Kidney capillary endothelial cell (primary cell): ENCODE measurements around the gene MARK3.
"Not testable (repeated sequence)": the region's sequence is repeated elsewhere in the genome, so short reads cannot be mapped to it uniquely, and the experiment has no call there.

Experiments
- DNase-seq: peaks from one replicate; pipeline ENCODE4 v3.0.0-alpha.2; 2018; ENCODE audit warnings: low spot score

The MARK3 gene

DNA sequence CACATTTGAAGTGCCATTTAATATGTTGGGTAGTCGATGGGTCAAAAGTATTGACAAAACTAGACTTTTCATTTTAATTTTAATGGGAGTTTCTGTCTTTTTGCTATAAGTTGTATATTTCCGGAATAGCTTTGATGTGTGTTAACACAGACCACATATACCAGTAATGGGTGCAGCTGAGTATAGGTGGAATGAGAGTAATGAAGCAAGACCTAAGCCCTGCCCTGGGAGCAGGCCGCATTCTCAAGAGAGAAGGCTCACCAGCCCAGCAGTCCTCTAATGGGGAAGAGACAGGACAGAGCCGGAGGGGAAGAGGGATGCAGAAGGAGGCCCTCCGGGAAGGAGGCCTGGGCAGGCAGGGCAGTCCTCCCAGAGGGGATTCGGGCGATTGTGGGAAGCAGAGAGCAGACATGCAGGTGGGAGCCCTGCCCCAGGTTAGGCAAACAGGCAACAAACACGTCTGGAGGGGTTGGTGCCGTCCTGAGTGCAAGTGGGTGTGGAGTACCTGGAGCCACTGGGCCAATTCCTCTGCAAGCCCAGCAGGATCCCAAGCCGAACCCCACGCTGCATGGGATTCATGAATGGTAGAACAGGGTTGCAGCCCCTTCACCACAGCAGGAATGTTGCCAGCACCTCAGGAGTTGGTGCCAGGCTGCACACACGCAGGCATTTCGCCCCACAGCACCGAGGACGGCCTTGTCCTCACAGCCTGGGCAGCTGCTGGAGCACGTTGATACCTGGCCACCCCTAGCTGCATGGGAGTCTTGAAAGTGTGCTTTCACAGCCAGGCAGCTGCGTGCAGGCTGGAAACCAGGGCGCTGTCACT, 129.6 kb downstream of the MARK3 start:
- no peak for DNase-seq

DNA sequence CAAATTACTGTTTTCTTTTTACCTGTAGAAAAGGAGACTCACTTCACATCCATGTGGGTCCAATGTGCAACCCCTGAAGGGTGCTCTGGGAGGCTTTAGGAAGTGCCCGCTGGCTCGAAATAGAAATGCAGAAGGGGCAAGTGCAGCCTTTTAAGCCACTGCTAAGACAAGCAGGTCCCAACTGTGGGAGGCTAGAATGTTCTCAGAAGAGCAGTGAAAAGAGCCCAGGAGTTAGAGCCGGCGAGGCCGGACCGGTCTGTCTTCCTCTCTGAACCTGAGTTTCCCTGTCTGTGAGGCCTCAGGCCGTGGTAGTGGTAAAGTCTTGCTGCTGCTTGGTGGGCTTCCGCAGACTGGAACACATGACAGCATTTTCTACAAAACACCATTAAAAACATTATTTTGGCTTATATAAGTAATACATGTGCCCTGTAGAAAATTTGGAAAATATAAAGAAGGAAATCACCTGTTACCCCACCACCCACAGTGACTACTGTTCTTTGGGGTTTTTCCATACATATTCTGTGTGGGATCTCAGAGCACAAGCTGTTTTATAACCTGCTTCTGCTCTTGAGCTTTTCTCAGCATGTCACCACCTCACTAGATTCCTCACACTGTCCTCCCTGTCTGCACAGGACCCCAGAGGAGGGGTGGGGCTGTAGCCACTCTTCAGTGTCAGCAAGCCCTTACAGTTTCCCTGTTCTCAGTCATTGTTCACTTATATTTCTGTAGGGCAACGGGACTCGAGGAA, 131.4 kb downstream of the MARK3 start:
- no peak for DNase-seq

DNA sequence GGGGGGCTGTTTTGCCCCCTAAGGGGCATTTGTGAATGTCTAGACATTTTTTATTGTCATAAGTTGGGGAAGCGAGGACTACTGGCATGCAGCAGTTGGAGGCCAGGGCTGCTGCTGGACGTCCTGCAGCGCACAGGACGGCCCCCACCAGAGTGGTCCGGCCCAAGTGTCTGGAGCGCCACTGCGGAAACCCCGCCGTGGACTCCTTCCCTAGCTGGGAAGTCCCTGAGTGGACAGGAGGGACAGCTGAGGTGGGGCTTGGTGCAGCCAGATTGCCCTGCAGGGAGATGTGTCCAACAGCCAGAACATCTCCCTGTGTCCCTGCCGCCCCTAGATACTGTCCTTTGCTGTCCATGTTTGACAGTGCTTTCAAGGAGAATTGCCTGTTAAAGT, 132.0 kb downstream of the MARK3 start:
- DNase-seq, result no peak

DNA sequence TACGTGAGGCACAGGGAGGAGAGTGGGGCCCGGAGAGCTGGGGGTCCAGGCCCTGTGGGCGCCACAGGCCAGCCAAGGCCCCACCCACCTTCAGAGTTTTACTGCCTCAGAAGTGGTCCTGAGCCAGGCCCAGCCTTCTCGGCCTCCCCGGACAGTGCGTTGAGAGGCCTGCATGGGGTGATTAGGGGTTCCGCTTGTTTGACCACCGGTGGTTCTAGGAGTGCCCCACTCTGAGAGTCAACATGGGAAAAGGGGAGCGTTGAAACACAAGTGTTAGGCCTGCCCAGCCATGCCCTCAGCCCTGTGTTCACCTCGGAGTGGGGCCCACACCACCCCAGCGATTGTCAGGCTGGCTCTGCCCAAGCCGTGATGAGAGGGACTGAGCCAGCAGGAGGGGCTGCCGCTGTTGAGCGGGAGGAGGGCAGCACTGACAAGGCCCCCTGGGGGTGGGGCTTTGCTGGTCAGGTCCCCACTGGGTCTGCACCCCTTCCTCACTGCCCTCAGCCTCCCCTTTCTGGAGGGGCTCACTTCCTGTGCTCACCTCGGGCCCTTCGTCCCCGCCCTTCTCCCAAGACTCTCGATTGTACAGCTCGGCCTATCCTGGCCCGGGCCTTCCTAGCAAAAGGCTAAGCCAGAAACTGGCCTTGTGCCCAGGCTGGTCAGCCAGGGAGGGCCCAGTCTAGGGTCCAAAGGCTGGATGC, 132.7 kb downstream of the MARK3 start:
- no peak for DNase-seq

DNA sequence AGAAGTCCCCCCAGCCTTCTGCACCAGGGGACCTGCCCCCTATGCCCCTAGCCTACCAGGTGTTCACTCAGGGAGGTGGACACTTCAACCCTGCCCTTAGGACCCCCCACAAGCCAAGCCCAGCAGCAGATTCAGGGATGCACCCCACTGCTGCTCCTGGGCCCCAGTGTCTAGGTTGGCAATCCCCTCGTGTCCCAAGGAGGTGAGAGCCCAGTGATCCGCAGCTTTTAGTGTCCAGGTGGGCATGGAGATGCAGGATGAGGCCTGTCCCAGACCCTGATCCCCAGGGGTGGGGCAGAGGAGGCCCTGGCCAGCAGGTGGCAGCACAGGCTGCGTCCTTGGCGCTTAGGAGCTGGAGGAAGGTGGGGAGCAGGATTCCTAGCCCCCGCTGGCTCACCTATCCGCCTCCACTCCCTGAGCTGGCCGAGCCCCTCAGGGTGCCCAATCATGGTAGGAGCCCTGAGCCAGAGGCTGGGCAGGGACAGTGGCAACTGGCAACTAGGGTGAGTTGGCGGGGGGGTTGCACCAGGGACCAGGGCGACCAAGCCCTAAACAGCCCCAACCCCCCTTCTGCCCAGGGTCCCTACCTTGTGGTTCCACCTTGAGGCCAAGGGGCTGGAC, 133.3 kb downstream of the MARK3 start:
- no peak for DNase-seq

DNA sequence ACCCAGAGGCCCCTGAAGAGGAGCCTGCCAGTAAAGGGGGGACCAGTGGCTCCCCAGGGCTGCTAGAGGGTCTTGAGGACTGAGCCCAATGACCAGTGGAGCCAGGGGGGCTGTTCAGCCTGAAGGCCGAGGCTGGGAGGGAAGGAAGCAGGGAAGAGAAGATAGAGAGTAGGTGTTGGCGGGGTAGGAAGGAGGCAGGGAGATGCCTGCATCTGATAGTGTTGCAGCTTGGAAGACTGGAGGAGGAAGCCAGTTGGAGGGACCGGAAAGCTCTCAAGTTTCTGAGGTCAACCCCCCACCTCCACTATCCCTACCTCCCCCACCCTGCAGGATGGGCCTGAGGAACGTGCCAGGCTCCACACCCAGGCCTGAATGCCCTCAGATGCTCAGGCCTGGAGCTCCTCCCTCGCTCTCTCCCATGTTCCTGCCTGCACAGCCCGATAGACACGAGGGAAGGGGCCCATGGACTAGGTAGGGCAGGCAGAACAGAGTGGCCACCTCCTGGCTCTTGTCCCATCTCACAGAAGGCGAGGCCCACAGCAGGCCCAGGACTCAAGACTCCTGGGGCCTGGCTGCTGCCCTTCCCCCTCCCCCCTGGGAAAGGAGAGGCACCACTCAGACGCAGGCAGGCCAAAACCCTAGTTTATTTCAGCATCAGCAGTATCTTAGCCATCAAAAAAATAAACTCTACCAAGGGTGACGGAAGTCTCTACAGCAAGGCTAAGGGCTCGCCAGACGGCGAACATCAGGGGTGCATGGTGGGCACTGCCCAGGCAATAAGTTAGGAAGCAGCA, 134.0 kb downstream of the MARK3 start:
- no peak for DNase-seq

DNA sequence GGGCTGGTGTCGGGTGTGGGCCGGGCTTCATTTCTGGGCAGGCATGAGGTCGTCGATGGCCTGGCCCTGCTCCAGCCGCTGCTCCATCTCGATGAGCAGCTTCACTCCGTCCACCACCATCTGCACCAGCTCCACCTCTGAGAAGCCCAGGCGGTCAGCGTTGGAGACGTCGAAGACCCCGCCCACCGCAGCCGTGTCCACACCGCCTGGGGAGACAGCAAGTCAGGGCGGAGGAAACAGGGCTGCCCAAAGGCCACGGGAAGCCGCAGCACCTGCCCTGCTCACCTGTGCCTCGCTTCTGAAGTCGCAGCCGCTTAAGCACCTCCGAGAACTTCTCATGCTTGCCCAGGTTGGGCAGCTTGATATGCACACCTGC, 134.6 kb downstream of the MARK3 start:
- no peak for DNase-seq

DNA sequence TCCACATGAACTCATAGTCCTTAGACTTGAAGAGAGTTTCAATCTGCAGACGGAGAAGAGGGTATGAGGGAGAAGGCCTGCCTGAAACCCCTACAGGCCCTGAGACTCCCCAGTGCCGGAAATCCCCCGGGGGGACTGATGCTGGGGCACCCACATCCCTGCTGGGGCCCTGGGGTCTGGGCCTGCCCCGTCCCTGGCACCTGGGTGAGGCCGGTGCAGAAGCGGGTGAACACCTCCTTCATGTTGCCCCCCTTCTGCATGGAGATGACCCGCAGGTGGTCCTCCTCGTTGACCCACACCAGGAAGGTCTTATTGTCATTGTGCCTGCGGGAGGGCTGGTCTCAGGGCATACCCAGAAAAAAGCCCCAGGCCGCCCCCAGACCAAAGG, 135.0 kb downstream of the MARK3 start:
- DNase-seq, result no peak

DNA sequence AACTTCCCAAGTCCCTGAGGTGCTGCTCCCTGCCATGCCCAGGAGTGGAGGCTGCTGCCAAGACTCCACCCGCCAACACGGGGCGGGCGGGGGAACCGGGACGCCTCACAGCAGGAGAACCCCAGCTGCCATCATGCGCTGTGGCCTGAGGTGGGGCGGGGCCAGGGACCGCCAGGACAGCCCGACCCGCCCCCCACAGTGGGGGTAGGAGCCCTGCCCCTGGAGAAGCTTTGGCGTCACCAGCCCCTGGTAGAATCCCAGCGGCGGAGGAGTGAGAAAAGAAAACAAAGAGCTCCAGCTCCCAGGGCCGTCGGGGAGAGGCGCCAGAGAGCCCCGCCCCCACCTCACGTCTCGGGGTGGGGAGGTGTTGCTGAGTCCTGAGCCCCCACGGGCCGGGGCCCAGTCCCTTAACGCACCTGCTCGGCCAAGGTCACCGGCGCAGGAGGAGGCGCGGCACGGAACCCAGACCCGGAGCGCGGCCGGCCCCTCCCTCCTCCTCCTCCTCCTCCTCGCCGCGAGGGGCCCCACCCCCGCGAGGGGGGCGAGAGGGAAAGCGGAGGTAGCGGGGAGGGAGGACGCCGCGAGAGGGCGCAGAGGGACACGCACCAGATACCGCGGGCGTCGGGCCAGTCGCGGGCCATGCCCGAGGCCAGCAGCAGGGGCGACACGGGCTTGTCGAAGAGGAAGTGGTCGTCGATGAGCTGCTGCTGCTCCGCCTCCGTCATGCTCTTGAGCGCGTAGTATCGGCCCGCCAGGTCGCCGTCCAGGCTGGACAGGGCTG, 135.6 kb downstream of the MARK3 start:
- no peak for DNase-seq

DNA sequence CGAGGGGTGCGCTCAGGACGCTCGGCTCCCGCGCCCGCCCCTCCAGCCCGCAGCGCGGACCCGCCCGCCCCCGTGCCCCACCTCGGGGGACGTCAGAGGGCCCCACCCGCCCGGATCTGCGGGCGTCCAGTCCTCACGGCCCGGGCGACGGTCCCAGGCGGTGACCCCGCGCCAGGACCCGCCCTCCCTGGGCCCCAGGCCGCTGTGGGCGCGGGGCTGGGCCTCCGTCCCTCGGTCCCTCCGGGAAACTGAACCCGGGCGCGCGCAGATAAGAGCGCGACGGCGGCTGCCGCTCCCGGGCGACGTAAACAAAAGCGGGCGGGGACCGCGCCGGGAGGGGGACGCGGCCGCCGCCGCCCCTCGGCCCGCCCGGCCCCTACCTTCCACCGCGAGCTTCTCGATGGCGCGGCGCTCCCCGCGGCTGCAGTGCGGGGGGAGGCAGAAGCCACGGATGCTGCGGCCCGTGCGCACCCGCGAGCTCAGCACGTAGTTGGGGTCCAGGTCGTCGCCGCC, 136.3 kb downstream of the MARK3 start:
- no peak for DNase-seq

DNA sequence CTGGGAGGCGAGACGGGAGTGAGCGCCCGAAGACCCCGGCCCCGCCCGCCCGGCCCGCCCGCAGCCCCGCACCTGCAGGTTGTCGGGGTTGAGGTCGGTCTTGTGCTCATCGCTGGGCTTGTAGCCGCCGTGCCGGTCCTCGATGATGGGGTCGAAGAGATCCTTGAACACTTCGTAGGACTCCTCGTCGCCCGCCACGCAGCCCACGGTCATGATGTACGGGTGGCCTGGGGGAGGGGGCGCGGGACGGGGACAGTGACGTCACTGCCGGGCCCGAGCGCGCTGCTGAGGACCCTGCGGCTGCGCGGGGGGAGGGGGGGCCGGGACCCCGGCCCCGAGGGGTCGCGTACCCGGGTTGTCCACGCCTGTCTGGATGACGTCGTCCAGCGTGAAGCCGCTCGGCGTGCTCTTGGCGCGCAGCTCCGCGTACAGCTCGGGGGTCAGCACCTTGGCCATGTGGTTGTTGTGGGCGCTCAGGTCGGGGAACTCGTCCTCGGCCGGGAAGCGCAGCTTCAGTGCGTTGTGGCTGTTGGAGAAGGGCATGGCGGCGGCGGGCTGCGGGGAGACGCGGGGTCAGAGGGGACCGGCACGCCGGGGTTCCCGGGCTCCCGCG, 136.8 kb downstream of the MARK3 start:
- no peak for DNase-seq

DNA sequence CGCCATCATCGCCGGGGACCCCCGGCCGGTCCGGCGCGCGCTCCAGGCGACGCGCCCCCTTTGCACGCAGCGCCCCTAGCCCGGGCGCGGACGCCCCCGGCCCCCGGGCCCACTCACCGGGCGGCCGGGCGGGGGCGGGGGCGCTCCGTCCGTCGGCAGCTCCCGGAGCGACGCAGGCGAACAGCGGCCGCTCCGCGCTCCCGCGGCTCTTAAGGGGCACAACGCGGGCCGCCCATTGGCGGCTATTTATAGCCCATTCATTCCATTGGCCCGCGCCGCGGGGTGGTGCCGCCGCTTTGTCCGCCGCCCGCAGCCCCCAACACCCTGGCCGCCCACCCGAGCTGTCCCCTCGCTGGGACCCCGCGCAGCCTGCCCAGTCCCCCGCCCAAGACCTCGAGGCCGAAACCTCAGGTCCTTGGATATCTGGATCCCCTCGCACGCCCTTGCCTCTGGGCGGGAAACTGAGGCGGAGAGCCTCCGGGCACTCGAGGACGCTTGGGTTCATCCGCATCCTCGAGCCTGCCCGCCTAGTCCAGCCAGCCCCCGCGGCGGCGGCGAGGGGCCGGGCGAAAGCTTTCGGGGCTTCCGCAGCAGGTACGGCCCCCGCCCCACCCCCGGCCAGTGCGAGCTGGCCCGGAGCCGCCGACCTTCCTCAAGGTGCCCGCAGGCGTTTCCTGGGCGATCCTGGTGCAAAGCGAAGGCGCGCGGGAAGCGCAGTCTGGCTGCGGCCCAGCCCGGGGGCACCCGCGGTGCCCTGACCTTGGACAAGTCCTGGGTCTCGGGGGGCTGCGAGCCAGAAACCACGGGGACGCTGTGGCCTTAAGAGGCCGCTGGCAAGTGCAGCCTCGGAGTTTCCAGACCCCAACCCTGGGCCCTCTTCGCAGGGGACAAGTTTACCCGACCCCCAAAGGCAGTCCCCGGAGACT, 137.7 kb downstream of the MARK3 start, which contains the start of gene CKB:
Gene CKB (minus strand): TSS at position 182 of the 926 bp plus-strand sequence. CDS start 337 bp downstream, outside the sequence.
- no peak for DNase-seq

DNA sequence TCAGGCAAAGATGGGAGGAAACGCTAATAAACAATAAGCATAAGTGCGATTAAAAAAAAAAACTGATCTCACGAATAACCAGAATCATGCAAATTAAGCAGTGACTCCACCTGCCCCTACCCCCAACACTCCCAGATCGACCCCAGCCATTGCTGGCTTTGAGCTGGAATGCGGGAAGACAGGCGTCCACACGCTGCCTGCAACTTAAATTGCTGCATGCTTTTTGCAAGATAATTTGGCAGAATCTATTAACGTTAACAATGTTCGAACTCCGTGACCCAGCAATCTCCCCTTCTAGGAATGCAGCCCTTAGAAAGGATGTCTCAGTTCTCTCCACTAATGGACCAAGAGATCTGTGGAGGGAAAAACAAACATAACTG, 138.3 kb downstream of the MARK3 start:
- no peak for DNase-seq

DNA sequence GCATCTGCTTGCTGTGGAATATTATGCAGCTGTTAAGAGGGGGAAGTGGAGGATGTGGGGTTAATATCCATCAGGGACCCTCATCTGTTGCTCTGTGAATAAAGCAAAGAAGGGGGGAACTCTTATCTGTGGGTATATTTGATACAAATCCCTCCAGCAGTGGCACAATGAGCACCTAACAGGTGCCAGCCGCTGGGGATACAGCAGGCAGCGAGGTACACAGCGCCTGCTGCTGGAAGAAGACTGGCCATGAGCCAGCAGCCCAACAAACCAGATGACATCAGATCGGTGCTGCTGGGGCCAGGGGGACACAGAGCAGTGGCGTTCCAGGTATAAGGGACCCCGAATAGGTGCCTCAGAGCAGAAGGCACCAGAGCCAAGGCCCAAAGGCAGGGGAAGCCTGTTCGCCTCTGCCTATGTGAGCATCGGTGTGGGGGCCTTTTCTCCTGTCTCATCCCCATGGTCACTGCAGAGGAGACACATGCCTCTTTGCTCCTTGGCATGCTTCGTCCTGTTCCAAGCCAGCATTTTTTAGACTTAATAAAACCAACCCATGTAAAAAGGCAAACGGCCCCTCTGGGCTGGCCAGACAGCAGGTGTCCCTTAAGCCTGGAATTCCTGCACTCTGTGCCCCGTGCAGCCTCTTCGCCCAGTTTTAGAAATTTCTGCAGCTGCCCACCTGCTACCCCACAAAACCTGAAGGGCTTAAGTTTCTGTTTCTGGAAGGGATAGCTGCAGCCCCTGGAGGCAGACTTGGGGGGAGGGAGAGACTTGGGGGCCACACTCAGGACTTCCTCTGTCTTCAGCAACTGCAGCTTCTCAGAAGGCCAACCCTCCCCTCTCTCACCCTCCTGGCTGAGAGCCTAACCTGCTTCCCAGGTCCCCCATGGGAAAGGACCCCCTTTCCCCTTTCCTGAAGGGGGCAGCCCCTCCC, 139.1 kb downstream of the MARK3 start:
- DNase-seq, result no peak

DNA sequence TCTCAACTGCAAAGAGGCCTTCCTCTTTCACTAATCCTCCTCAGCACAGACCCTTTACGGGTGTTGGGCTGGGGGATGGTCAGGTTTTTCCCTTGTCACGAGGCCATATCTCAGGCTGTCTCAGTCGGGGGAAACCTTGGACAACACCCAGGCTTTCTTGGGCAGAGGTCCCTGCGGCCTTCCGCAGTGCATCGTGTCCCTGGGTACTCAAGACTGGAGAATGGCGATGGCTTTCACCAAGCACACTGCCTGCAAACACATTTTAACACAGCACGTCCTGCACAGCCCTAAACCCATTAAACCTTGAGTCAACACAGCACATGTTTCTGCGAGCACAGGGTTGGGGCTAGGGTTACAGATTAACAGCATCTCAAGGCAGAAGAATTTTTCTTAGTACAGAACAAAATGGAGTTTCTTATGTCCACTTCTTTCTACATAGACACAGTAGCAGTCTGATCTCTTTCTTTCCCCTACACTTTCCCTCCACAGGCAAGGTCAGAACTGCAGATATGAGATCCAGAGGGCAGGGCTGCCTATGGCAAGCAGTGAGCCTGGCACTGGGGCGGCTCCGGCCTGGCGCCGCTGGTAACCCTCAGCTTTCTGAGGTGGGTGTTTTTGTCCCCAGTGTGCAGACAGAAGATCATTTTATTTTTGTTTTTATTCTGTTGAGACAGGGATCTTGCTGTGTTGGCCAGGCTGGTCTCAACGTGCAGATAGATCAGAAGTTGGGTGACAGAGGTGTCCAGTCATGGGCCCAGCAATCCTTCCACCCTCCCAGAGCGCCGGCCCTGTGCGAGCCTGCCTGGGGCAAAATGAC, 140.4 kb downstream of the MARK3 start:
- DNase-seq, result not testable (repeated sequence)

DNA sequence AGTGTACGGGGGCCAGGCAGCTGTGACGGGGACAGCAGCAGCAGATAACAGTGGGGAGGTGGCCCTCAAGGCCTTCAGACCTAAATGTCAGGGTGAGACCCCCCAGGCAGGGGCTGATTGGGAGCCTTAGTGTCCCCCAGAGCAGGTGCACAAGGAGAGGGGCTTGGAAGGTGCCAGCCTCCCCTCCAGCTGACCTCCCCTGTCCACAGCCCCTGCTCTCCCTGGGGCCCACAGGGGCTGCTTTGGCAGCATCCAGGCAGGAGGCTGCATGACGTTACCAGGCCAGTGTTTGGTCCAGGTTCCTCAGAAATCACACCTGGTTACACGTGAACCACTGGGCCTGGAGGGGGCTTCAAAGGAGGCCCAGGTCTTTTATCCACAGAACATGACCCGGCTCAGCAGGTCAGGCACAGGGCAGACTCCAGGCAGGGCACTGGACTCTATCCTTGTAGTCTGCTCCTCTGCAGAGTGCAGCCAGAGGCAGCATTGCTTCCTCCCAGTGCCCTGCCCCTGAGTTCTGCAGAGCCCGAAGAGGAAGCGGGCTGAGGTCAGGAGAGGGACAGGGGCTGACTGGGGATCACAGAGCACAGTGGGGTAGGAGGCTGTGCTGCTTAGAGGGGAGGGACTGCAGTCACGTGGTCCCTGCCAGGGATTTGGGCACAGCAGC, 141.2 kb downstream of the MARK3 start:
- no peak for DNase-seq

DNA sequence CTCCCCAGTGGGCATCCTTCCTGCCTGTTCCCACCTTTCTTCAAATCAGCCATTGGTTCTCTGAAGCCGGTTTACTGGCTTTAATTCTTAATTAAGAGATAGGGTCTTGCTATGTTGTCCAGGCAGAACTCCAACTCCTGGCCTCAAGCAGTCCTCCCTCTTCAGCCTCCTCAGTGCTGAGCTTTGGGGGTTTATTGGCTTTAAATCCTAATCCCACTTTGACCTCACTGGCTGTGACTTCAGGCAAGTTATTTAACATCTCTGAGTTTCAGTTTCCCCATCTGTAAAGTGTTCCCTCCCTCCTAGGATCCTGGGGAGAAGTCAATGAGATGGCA, 141.7 kb downstream of the MARK3 start:
- no peak for DNase-seq
